ENCODE data around the gene SVOP.
"Not testable (repeated sequence)": the region's sequence is repeated elsewhere in the genome, so short reads cannot be mapped to it uniquely, and the experiment has no call there.

The SVOP gene

DNA sequence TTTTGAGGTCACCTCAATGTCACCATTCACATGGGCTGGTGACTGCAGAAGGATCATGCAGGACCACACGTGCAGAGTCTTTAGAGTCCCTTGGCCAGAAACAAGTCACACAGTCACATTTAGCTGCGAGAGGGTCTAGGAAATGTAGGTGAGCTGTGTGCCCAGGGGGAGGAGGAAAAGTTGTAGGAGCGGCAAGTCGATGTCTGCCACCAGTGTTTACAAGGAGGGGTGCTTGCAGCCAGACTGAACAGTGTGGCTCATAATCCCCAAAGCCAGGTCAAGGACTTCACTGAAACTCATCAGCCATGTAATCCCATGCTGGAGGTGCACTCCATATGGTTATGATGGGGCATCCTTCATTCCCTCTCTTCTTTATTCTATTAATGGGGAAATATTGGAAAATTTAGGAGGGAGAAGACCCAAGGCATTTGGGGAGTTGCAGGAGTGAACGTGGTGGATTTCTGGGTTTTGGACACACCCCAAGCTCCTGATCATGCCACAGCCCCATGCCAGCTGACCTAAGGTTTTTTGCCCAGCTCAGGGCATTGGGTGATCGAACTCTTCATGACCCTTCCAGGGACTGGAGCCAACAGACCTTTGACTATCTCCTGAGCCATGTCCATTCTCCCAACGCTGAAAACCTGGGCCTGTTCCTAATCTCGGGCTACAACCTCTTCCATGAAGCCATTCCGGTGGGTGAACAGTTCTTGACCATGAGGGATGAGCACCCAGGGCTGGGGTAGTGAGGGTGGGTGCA is 133.8 kb downstream of the SVOP start:
- no peak for DNase-seq (ENCODE audit: low read depth)

DNA sequence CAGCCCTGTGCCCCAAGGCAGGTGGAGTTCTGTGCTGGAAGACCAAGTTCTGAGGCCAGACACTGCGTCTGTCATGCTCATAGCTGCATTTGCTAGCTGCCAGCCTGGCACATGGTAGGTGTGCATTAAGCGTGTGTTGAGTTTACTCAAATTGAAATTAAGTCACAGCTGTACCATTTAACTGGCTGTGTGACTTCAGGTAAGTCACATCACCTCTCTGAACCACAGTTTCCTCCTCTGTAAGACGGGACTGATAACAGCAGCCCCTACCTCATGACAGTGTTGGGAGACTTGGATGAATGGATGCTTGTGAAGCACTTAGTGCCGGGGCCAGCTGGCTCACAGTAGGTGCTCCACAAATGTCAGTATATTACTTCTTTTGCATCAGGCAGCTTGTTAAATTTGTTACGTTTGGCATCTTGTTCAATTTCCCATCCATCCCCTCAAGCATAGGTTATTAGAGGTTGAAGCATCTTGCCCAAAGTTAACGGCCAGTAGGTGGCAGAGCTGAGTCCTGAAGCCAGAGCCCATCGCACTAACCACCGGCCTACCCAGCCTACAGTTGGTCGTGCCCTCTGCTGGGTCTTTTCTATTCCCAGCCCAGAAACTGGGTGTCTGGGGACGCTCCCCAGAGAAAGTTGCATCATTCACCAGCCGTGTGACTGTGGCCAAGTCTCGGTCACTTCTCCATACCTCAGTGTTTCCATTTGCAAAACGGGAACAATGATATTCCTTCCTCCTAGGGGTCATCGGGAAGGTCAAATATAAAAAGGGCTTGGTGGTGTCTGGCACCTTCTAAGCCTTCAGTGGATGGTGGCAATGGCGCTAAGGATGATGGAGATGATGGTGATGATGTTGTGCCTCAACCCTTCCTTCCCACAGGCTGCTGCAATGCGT is 136.5 kb downstream of the SVOP start:
- DNase-seq (ENCODE audit: low read depth) = peak; percentile 46

DNA sequence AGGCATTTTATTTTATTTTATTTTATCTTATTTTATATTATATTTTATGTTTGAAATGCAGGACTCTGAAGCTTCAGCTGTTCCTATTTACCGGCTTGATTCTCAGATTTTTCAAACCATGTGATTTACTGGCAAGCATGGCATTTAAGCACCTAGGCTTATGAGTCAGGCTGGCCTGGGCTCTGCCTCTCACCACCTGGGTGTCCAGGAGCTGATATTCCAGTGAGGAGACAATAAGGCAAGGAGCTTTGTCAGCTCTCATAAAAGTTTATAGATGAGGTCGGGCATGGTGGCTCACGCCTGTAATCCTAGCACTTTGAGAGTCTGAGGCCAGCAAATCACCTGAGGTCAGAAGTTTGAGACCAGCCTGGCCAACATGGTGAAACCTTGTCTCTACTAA is 138.9 kb downstream of the SVOP start:
- DNase-seq (ENCODE audit: low read depth) = no peak

DNA sequence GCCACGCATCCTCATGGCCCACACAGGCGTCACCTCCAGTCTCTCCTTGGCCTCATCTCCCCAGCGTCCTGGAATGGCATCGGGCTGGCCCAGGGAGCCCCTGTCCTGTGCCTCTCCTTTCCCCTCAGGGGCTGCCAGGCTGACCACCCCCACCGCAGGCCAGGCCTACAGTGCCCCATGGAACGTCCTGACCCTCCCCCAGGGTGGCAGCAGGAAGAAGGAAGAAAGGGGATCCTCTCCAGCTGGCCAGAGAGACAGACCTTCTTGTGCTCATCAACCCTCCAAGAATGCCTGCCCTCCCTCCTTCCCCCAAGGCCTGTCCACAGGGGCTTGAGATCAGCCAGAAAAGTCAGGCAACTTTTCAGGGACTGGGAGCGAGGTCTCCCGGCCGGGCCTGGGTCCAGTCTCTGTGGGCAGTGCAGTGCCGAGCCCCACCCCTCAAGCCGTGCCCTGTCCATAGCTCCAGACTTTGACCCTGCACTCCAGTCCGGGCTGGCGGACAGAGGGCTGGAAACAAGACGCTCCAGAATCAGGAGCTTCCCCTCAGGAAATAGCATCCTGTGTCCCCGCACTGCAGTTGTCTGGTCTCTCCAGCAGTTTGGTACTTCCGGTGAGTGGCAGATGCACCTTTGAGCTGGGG is 141.1 kb downstream of the SVOP start, which contains the start of gene DAO:
Gene DAO, plus strand, starts transcription at position 478 of the 640 bp plus-strand sequence. CDS start 4,915 bp downstream, outside the sequence.
- no peak for DNase-seq (ENCODE audit: low read depth)

DNA sequence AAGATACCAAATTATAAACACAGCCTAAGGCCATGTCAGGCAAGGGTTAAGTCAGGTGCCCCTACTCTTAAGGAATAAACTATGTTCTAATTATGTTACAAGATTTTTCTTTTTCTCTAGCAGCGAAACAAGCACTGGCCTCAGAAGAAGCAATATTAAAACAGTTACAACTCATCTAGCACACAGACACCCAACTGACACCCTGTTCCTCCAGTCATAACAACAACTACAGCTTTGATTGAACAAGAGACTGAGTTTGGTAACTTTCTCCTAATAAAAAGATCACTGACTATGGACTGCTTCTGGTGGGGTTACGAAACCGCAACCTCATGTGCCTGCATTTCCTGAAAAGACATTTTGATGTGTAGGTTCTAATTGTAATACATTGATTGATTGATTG is 144.3 kb downstream of the SVOP start:
- no peak for DNase-seq (ENCODE audit: low read depth)

DNA sequence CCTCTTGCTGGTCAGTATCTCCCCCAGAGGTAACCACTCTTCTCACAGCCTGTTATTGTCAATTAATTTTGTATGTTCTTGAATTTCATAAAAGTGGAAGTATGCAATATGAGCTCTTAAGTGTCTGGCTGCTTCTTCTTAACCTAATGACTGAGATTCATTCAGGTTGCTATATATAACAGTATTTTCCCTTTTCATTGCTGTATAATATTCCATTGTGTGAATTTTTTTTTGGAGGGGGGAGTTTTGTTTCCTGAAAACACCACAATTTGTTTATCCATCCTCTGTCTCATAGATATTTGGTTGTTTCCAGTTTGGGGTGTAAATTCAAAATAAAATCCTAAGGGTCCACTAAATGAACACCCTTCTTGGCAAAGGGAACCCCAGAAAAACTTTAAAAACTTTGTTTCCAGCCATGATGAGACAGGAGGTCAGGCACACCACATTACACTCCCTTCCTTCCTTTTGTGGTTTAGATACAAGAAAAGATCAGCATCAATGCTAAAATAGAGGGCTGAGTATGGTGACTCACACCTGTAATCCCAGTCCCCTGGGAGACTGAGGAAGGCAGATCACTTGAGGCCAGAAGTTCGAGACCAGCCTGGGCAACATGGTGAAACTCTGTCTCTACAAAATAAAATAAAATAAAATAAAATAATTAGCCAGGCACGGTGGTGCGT is 145.0 kb downstream of the SVOP start:
- DNase-seq (ENCODE audit: low read depth) = no peak

DNA sequence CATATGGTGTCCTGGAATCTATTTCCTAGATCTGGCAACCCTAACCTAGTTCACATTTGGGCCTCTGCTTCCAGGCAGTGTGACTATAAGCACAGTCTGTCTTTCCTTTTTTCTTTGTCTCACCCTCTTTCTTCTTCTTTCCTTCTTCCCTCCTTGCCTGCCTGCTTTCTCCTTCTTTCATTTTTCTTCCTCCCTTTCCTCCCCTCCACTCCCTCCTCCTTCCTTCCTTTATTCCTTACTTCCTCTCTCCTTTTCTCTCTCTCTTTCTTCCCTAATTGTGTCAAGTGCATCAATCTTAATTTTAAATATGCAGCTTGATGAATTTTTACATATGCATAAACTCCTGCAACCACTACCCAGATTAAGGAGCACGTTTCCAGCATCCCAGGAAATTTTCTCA is 145.6 kb downstream of the SVOP start:
- no peak for DNase-seq (ENCODE audit: low read depth)

DNA sequence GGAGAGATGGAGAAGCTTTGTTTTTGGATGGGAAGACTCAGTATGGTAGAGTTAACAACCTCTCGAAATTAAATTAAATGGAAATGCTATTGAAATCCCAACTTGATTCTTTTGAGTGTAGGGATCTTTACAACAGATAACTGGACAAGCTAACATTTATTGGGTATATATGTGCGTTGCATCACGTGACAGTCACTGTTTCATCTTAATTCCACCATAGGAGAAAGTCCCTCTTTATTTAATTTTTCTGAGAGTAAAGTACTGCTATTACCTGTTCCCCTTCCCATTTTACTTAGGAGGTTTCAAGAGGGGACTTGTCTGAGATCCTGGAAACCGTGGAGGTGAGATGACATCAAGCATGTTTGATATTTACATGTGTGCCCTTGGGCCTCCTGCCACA is 152.1 kb downstream of the SVOP start:
- DNase-seq (ENCODE audit: low read depth) = no peak

DNA sequence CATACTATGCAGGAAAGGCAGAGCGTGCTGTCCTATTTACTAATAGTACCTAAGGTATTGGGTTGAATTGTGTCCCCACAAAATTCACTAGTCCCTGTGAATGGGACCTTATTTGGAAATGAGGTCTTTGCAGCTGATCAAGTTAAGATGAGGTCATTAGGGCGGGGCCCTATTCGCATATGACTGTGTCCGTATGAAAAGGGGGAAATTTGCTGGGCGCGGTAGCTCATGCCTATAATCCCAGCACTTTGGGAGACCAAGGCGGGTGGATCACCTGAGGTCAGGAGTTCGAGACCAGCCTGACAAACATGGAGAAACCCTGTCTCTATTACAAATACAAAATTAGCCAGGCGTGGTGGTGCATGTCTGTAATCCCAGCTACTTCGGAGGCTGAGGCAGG is 154.8 kb downstream of the SVOP start:
- DNase-seq (ENCODE audit: low read depth) = not testable (repeated sequence)

DNA sequence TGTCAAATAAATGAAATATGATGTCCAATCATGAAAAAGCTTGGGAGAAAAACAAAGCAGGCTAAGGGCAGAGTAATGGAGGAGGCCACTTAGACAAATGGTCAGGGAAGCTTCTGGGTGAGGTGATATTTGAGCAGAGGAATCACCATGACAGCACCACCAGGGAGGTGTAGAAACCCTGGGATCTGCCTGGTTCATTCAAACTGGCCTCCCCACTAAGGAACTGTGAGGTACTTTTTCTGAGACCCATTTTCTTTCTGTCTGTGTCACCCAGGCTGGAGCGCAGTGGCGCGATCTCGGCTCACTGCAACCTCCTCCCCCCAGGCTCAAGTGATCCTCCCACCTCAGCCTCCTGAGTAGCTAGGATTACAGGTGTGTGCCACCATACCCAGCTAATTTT is 155.7 kb downstream of the SVOP start:
- no peak for DNase-seq (ENCODE audit: low read depth)

DNA sequence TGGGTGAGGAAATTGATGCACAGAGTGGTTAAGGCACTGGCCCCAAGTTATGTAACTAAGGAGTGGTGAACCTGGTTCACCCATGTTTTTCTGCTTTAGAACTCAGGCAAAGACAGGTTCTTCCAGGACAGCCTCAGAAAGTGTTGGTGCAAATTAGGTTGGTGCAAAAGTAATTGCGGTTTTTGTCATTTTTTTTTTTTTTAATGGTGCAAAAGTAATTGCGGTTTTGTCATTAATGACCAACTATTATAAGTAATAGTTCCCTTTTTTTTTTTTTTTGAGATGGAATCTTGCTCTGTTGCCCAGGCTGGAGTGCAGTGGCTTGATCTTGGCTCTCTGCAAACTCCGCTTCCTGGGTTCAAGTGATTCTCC is 158.3 kb downstream of the SVOP start:
- DNase-seq (ENCODE audit: low read depth) = no peak

DNA sequence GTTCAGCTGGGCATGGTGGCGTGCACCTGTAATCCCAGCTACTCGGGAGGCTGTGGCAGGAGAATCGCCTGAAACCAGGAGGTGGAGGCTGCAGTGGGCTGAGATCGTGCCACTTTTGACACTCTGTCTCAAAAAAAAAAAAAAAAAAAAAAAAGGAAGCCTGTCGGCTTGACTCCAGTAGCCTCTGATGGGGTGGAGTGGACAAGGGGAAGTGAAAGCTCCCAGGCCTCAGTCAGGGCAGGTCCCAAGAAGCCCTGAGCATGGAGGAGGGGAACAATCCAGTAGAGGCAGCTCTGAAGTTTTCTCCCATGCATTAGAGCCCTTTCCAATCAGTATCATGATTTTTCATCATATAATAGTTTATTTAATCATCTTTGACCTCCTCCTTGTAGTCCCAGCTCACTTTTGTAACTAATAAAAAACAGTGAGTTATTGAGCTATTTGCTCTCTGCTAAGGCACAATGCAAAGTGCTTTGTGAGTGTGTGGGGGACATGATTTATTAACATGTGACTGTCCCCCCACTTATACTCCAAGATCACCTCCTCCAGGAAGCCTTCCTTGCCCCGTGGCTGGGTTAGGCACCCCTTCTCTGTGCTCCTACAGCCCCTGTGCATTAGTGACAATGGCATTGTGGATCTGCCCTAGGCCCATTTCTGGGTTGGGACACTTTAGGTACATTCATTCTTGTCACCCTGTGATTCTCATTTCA is 158.8 kb downstream of the SVOP start:
- DNase-seq (ENCODE audit: low read depth) = no peak

DNA sequence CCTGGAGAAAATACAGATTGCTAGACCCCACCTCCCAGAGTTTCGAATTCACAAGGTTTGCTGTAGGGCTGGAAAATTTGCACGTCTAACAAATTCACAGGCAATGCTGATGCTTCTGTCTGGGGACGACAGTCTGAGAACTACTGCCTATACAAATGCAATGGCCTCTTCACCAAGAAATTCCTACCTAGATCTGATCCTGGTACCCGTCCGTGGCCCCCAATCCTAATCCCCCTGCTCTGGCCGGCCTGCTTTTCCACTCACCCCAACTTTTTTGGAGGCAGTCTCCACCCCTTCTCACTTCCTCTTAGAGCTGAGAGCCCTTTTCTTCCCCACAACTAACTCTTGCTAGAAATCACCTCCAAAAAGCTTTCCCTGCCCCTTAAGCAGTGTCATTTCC is 160.4 kb downstream of the SVOP start:
- DNase-seq (ENCODE audit: low read depth) = no peak

DNA sequence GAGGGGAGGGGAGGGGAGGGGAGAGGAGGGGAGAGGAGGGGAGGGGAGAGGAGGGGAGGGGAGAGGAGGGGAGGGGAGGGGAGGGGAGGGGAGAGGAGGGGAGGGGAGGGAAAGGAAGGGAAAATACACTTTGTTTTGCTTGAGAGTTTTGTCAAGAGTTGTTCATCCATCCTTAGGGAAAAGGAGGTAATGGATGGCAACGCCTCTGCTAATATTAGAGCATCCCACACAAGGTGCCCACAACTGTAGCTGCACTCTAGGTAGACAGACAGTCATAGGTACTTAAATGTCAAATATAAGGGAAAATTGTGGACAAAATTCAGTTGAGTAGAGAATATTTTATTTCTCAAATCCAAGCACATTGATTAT is 161.0 kb downstream of the SVOP start:
- DNase-seq (ENCODE audit: low read depth) = no peak

DNA sequence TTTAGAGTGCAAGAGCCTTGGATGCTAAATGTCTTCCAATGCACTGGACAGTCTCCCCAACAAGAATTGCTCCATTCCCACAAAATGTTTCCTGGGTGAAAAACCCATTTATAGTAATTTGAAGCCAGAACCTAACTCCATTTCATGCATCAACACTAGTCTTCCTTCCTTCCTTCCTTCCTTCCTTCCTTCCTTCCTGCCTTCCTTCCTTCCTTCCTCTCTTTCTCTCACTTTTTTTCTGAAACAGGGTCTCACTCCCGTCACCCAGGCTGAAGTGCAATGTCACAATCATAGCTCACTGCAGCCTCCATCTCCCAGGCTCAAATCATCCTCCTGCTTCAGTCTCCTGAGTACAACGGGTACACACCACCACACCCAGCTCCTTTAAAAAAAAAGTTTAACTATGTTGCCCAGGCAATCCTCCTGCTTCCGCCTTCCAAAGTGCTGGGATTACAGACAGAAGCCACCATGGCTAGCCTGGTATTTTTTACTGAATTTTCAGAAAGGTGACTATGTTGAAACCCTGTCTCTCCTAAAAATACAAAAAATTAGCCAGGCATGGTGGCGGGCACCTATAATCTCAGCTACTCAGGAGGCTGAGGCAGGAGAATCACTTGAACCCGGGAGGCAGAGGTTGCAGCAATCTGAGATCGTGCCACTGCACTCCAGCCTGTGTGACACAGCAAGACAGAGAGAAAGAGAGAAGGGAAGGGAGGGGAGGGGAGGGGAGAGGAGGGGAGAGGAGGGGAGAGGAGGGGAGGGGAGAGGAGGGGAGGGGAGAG is 161.5 kb downstream of the SVOP start:
- not testable (repeated sequence) for DNase-seq (ENCODE audit: low read depth)

DNA sequence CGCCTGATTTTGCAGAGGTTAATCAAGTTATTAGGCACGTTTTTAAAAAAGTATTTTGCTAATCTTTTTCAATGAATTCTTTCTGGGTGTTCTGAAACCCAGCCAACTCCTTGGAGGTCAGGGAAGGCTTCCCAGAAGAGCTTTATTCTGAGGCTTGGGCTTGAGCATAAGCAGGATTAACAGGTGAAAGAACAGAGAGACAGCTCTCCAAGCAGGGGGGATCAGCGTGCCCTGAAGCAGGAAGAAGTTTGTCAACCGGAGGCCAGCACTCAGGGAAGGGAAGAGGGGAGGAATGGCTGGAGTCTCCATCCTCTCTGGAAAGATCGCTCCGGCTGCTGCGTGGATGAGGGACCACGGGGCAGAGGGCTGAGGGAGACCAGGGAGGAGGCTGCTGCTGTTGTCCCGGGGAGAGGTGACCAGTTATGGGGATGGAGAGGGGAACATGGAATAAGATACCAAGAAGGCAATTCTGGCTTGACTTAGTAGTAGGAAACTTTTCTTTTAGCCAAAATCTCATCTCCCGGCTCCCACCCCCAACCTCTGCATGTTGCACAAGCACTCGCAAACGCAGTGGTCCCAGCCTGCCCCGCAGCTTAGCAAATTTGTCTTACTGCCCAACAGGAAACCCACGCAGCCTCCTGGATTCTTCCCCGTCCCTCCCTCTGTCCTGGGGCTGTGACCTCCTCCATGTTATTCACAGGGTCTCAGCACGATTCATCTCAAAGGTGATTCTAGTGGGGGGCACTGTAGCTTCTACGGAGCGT is 162.4 kb downstream of the SVOP start:
- no peak for DNase-seq (ENCODE audit: low read depth)

Data from stimulated activated CD8-positive, alpha-beta memory T cell treated with anti-CD3 and anti-CD28 coated beads, Interleukin-15, amount 100 ng/mL, for 1 hour (primary cell).